Sigmoid colon (tissue), 7 donors: ENCODE measurements around the gene CRACR2A. TPM values are rescaled to one million over a fixed set of nuclear protein-coding genes. Genes with fewer than 3 reads are reported as not detected.

Source experiments
- DNase-seq: peaks from one replicate; pipeline ENCODE4 v3.0.0-alpha.2; 2019
- H3K27ac ChIP-seq, 4 donors: fragments of 200-600 bp; sonication (generic); one replicate each; pipeline ENCODE4 v1.5.1; 2016 to 2019; ENCODE audit warnings: mild to moderate bottlenecking in 1 of 4
- H3K27me3 ChIP-seq, 3 donors: fragments of 200-600 bp; sonication (generic); one replicate each; pipeline ENCODE4 v1.5.1; 2019; ENCODE audit warnings: mild to moderate bottlenecking in 1 of 3
- H3K36me3 ChIP-seq, 4 donors: fragments of 200-600 bp; sonication (generic); one replicate each; pipeline ENCODE4 v1.5.1; 2016 to 2019
- H3K4me1 ChIP-seq, 4 donors: fragments of 200-600 bp; sonication (generic); one replicate each; pipeline ENCODE4 v1.5.1; 2017 to 2019
- H3K4me3 ChIP-seq, 4 donors: fragments of 200-600 bp; sonication (generic); one replicate each; pipeline ENCODE4 v1.5.1; 2017 to 2019; ENCODE audit warnings: mild to moderate bottlenecking in 2 of 4, moderate library complexity in 1 of 4
- H3K9me3 ChIP-seq, 4 donors: fragments of 200-600 bp in 3 of 4; sonication (generic) in 3 of 4; one replicate each; pipeline versions ENCODE4 v1.5.1 to v1.6.1; 2013 to 2019
- EP300 ChIP-seq, 4 donors: sonication (generic); formaldehyde crosslinking; IDR thresholded peaks; one replicate each; pipeline ENCODE4 v1.6.1; 2017; ENCODE audit warnings: antibody characterized with exemption in 4 of 4
- POLR2A ChIP-seq, 2 donors: fragments of 450-650 bp; IDR thresholded peaks; one replicate each; pipeline ENCODE4 v1.6.1; 2016; ENCODE audit warnings: antibody characterized with exemption in 2 of 2, mild to moderate bottlenecking in 2 of 2, moderate library complexity in 2 of 2
- POLR2AphosphoS5 ChIP-seq, 4 donors: sonication (generic); formaldehyde crosslinking; IDR thresholded peaks; one replicate each; pipeline ENCODE4 v1.6.1; 2017; ENCODE audit warnings: antibody characterized with exemption in 4 of 4
- WGBS, 2 donors: extraction: QIAGEN DNeasy Blood & Tissue Kit; methylation state at CpG; one replicate each; pipeline ENCODE4 v1.1.7; 2013; 5-methylcytosine and 5-hydroxymethylcytosine counted together
- intact Hi-C: fragments of 100-400 bp; cut with DNase I; formaldehyde crosslinking; loops from one replicate; pipeline ENCODE4 v1.15.1; 2023
- polyA plus RNA-seq, 3 donors: library from polyadenylated mRNA; stranded (reverse); fragments of 200-250 nt; gene quantifications; one replicate each; pipeline ENCODE4 v1.2.3, GENCODE V29; 2013
- total RNA-seq, 4 donors: library from RNA; depleted of rRNA; stranded (reverse); fragments of >200 nt; gene quantifications; one replicate each; pipeline ENCODE4 v1.1.0, GENCODE V29; 2016
- TF ChIP-seq, protein P1 (sequence below), 4 experiments: fragments of 450-650 bp in 3 of 4; fragments of 200-600 bp in 1 of 4; IDR thresholded peaks; one replicate each; pipeline ENCODE4 v1.5.1; 2016 to 2019; ENCODE audit warnings: antibody characterized with exemption in 4 of 4, mild to moderate bottlenecking in 3 of 4, moderate library complexity in 2 of 4
- donor health status: healthy with polysubstance abuse.
- donor health status: Bipolar disorder and iron deficiency.
- donor health status: healthy.

CRACR2A gene
- total and polyA plus RNA-seq, 7 donors: 1.1 to 29.6 (median 4.2) TPM

DNA sequence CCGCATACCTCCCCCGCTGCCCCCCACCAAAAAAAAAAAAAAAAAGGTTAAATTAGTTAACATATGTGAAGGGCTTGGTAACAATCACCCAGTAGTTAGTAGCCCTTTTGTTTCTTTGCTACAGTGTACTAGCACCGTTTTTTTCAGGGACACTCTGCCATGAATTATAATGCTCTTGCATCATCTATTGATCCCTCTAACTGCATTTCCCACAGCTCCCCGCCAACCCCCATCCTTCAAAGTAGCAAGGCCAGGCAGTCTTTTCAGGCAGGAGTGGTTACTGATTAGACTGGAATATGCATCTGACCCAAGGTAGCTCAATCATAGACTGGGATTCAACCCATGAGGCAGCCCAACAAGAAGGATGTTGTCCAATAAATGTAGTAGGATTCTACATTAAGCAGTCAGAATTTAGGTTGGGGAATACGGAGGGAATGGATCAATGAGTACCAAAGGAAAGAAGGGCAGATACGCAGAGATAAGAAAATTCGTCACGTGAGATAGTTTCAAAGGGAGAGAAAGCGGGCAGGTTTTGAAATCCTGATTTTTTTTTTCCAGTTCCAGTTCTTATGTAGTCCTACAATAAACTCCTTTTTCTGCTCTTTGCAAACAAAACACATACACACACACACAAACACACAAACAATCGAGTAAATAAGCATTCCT, 39.8 kb upstream of the CRACR2A start:
- TF ChIP-seq, protein P1, sequence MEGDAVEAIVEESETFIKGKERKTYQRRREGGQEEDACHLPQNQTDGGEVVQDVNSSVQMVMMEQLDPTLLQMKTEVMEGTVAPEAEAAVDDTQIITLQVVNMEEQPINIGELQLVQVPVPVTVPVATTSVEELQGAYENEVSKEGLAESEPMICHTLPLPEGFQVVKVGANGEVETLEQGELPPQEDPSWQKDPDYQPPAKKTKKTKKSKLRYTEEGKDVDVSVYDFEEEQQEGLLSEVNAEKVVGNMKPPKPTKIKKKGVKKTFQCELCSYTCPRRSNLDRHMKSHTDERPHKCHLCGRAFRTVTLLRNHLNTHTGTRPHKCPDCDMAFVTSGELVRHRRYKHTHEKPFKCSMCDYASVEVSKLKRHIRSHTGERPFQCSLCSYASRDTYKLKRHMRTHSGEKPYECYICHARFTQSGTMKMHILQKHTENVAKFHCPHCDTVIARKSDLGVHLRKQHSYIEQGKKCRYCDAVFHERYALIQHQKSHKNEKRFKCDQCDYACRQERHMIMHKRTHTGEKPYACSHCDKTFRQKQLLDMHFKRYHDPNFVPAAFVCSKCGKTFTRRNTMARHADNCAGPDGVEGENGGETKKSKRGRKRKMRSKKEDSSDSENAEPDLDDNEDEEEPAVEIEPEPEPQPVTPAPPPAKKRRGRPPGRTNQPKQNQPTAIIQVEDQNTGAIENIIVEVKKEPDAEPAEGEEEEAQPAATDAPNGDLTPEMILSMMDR (IDR thresholded peaks at IDR 0.05): no peak
- TF ChIP-seq POLR2A (IDR thresholded peaks at IDR 0.05): no peak
- no peak for TF ChIP-seq POLR2AphosphoS5 (IDR thresholded peaks at IDR 0.05)
- TF ChIP-seq EP300 (IDR thresholded peaks at IDR 0.05): no peak
- Histone ChIP-seq H3K27ac (no peak overlapping the region), H3K4me3 (no peak overlapping the region), H3K4me1 (no peaks in the 10 kb centered on the region), H3K9me3 (peaks cover 0 to 4% (median 0%) of the 10 kb centered on the region in 4 donors), H3K36me3 (no peaks in the 10 kb centered on the region), H3K27me3 (no peaks in the 10 kb centered on the region)
- intact Hi-C loops: no loop called here
- no peak for DNase-seq
- WGBS, 2 donors: 89 to 93% methylated on average over 10 of the region's 10 CpGs

DNA sequence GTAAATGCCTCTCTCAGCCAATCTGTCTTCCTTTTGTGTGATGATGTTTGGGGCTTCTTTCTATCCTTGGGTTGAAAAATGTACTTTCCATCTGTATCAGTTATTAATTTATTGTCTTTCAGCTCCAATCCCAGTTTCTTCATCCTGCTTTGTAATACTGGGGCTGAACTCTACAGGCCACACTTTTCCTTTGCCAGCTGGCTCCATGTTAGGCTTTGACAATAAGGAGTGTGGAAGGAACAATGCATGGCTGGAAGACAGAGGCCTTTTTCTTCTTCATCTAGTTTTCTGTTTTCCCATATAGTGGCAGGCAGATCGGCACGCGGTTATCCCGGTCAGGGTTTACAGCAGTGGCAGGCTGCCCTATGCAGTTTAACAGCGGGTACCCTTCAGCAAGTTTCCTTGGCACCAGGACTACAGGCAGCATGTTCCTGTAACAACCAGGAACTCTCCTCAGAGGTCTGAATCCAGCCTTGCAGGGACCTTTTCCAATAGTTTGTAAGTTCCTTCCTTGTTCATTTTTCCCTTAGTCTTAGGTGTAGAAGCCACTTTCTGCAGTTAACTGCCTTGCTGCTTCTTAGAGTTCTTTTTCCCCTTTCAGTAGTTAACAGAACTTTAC, 38.5 kb upstream of the CRACR2A start:
- Histone ChIP-seq H3K27me3 (no peaks in the 10 kb centered on the region), H3K9me3 (peaks cover 0 to 4% (median 0%) of the 10 kb centered on the region in 4 donors), H3K36me3 (no peaks in the 10 kb centered on the region), H3K27ac (no peak overlapping the region), H3K4me3 (no peak overlapping the region), H3K4me1 (no peaks in the 10 kb centered on the region)
- no peak for TF ChIP-seq EP300 (IDR thresholded peaks at IDR 0.05)
- no peak for TF ChIP-seq POLR2A (IDR thresholded peaks at IDR 0.05)
- TF ChIP-seq, protein P1 (IDR thresholded peaks at IDR 0.05): no peak
- 91 to 92% methylated on average over 5 of the region's 5 CpGs for WGBS, 2 donors
- no peak for DNase-seq
- intact Hi-C loops: no loop called here

DNA sequence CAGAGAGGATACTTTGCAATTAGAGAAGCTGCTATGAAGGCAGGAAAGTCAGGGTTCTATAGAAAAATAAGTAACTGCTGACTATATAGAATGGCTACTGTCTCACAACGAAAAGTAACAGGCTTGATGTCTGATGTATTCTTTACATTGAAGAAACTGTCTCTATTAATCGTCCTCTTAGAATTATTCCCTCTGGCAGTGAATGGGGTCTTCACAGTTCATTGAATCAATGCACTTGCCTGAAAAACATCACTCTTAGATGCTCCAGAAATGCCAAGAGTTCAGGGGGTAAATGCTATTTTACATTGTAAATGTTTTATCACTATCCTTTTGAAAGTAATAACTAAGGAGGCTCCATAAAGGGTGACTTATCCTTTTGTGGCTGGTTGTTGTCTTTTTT, 37.7 kb upstream of the CRACR2A start:
- no peak overlapping the region for H3K27ac ChIP-seq
- peaks cover 0 to 4% (median 0%) of the 10 kb centered on the region in 4 donors for H3K9me3 ChIP-seq
- no peaks in the 10 kb centered on the region for H3K4me1 ChIP-seq
- no peaks in the 10 kb centered on the region for H3K27me3 ChIP-seq
- intact Hi-C loops: no loop called here
- TF ChIP-seq POLR2AphosphoS5 (IDR thresholded peaks at IDR 0.05) (no peak), EP300 (IDR thresholded peaks at IDR 0.05) (no peak), POLR2A (IDR thresholded peaks at IDR 0.05) (no peak)
- TF ChIP-seq, protein P1 (IDR thresholded peaks at IDR 0.05): no peak
- H3K36me3 ChIP-seq: no peaks in the 10 kb centered on the region
- 92 to 95% methylated on average over 2 of the region's 2 CpGs for WGBS, 2 donors
- no peak overlapping the region for H3K4me3 ChIP-seq
- DNase-seq: no peak

DNA sequence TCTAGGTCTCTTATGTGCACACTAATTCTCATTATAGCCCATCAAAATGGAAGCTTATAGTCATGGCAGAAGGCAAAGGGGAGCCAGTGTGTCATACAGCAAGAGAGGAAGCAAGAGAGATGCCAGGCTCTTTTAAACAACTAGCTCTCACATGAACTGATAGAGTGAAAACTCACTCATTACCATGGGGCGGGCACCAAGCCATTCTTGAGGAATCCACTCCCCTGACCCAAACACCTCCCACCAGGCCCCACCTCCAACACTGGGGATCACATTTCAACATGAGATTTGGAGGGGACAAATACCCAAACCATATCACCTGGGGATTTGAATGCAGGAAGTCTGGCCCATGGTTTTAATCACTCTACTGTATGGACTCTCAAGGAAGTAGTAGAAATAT, 36.9 kb upstream of the CRACR2A start:
- TF ChIP-seq, protein P1 (IDR thresholded peaks at IDR 0.05): no peak
- no peak for TF ChIP-seq EP300 (IDR thresholded peaks at IDR 0.05)
- TF ChIP-seq POLR2AphosphoS5 (IDR thresholded peaks at IDR 0.05): no peak
- TF ChIP-seq POLR2A (IDR thresholded peaks at IDR 0.05): no peak
- WGBS, 2 donors: 91 to 98% methylated on average over 1 of the region's 1 CpG
- H3K4me1 ChIP-seq: no peaks in the 10 kb centered on the region
- intact Hi-C loops: no loop called here
- no peaks in the 10 kb centered on the region for H3K36me3 ChIP-seq
- DNase-seq: no peak
- no peaks in the 10 kb centered on the region for H3K27me3 ChIP-seq
- no peak overlapping the region for H3K4me3 ChIP-seq
- H3K27ac ChIP-seq: no peak overlapping the region
- peaks cover 0 to 4% (median 0%) of the 10 kb centered on the region in 4 donors for H3K9me3 ChIP-seq
